Mammary epithelial cell (primary cell): ENCODE data around the gene MRPL53.

Source experiments
- EZH2 ChIP-seq: IDR thresholded peaks from 2 replicates; pipeline ENCODE4 v1.6.1; 2012; ENCODE audit warnings: low read length, inconsistent platforms, borderline replicate concordance
- TF ChIP-seq, protein P1 (sequence below), 2 donors: IDR thresholded peaks in 1 of 2; conservative IDR thresholded peaks in 1 of 2; 2 replicates each; pipeline ENCODE4 v1.5.1; 2011 to 2012; ENCODE audit warnings: inconsistent platforms in 2 of 2, low read length in 2 of 2, mild to moderate bottlenecking in 2 of 2, control low read depth in 1 of 2, low read depth in 1 of 2; ENCODE audit not compliant: insufficient read depth in 1 of 2; ENCODE audit errors: extremely low read depth in 1 of 2

DNA sequence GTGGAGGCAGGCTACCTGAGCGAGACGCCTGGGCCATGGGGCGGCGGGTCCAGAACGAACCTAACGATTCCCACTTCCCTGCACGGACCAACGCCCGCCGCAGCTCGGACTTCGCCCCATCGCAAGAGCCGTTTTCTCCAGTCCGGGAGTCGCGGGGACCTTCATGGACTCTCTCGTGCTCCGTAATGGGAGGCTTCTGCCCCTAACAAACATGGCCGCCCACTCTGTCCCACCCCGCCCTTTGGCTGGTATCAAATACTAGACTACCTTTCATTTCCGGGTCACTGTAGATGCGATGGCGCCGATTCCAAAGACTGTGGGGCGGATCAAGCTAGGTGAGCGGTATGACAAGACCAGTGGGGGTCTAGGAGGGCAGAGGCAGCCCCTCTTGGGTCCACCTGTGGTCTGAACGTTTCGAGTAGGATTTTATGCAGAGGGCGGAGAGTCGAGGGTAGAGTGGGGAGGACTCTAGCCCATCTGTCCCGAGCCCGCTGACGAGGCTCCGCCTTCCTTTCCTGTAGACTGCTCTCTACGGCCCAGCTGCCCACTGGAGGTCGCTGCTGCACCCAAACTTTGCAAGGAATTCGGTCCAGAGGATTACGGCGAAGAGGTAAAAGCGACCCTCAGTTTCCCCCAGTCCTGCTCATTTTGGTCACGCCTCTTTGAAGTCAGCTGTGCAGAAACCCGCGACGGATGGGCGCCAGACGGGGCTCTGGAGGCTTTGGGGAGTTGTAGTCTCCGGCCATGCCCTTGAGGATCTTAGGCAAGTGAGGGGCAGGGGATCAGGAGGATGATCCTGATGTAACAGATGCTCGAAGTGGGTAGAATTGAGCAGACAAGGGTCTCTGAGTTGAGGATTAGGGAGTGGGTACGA, 10.6 kb upstream of the MRPL53 start, which contains the start of the genes CCDC142 and TTC31:
- TF ChIP-seq, protein P1, sequence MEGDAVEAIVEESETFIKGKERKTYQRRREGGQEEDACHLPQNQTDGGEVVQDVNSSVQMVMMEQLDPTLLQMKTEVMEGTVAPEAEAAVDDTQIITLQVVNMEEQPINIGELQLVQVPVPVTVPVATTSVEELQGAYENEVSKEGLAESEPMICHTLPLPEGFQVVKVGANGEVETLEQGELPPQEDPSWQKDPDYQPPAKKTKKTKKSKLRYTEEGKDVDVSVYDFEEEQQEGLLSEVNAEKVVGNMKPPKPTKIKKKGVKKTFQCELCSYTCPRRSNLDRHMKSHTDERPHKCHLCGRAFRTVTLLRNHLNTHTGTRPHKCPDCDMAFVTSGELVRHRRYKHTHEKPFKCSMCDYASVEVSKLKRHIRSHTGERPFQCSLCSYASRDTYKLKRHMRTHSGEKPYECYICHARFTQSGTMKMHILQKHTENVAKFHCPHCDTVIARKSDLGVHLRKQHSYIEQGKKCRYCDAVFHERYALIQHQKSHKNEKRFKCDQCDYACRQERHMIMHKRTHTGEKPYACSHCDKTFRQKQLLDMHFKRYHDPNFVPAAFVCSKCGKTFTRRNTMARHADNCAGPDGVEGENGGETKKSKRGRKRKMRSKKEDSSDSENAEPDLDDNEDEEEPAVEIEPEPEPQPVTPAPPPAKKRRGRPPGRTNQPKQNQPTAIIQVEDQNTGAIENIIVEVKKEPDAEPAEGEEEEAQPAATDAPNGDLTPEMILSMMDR (conservative IDR thresholded peaks at IDR 0.05 in 1 of 2, IDR thresholded peaks at IDR 0.05 in 1 of 2; ENCODE audit: extremely low read depth in 1 of 2, insufficient read depth in 1 of 2, low read depth in 1 of 2, low read length in 2 of 2), result peak; percentile 91 to 94
- TF ChIP-seq EZH2, result no peak
